A549 (cell line): ENCODE results near the gene KPTN. TPM values are rescaled to one million over a fixed set of nuclear protein-coding genes. Genes with fewer than 3 reads are reported as not detected.

Experiments used
- ATAC-seq, 2 experiments: fragments of 200-7000 bp in 1 of 2; fragments of >200 bp in 1 of 2; cut with Nextera tagmentation in 1 of 2; cut with Tn5 transposase in 1 of 2; 3 replicates each; pipeline versions ENCODE4 v1.8.0 to v1.9.1; 2018 to 2020; ENCODE audit warnings: mild to moderate bottlenecking in 1 of 2, moderate library complexity in 1 of 2
- CTCF ChIA-PET: fragments of 300-600 bp; sonication (Branson Sonifier 250); formaldehyde crosslinking; extraction: SDS; loops from one replicate; lab custom pipeline; 2021; ENCODE audit warnings: antibody characterized with exemption, inconsistent platforms; lab: Yijun Ruan, JAX
- POLR2A ChIA-PET: fragments of 350-600 bp; formaldehyde crosslinking; extraction: SDS; loops from one replicate; lab custom pipeline; 2021; ENCODE audit warnings: antibody characterized with exemption, inconsistent platforms; lab: Yijun Ruan, JAX
- DNase-seq, 2 experiments: peaks; one replicate each; pipeline versions ENCODE4 v3.0.0 to v3.0.0-alpha.2; 2011 to 2016; ENCODE audit warnings: low read depth in 1 of 2, low spot score in 1 of 2
- FAIRE-seq: peaks from 2 replicates; lab custom pipeline; 2011; peaks lifted over from hg19 to GRCh38; lab: Jason Lieb, UNC
- H3K27ac ChIP-seq, 2 experiments: fragments of >200 bp; sonication (Bioruptor Twin); formaldehyde crosslinking; 3 replicates each; pipeline ENCODE4 v1.5.1; 2016 to 2017
- H3K4me1 ChIP-seq: fragments of >200 bp; sonication (Bioruptor Twin); formaldehyde crosslinking; 3 replicates; pipeline ENCODE4 v1.6.1; 2016
- H3K4me2 ChIP-seq: fragments of >200 bp; sonication (Bioruptor Twin); formaldehyde crosslinking; 3 replicates; pipeline ENCODE4 v1.6.1; 2016
- H3K4me3 ChIP-seq: fragments of >200 bp; sonication (Bioruptor Twin); formaldehyde crosslinking; 3 replicates; pipeline ENCODE4 v1.5.1; 2016
- H3K9me3 ChIP-seq: fragments of >200 bp; sonication (Bioruptor Twin); formaldehyde crosslinking; 3 replicates; pipeline ENCODE4 v1.6.1; 2016
- BCL3 ChIP-seq: fragments of >200 bp; sonication (Bioruptor Twin); formaldehyde crosslinking; IDR thresholded peaks from 3 replicates; pipeline ENCODE4 v1.6.1; 2016
- E2F6 ChIP-seq: IDR thresholded peaks from 2 replicates; pipeline ENCODE4 v1.6.1; 2012; ENCODE audit warnings: low read depth, borderline replicate concordance
- EHMT2 ChIP-seq: fragments of 200-600 bp; sonication (generic); IDR thresholded peaks from 2 replicates; pipeline ENCODE4 v1.6.1; 2016; ENCODE audit warnings: antibody characterized with exemption, low read depth, mild to moderate bottlenecking, moderate library complexity
- EP300 ChIP-seq, 2 experiments: fragments of >200 bp; sonication (Bioruptor Twin); formaldehyde crosslinking; IDR thresholded peaks; 2 replicates in 1 of 2; 3 replicates in 1 of 2; pipeline ENCODE4 v1.6.1; 2016 to 2017
- FOSB ChIP-seq: fragments of 250-450 bp; sonication (Bioruptor Pico); IDR thresholded peaks from 2 replicates; pipeline ENCODE4 v1.5.0; 2020; ENCODE audit warnings: mild to moderate bottlenecking, moderate library complexity
- FOXS1 ChIP-seq: fragments of 250-450 bp; sonication (Bioruptor Pico); IDR thresholded peaks from 2 replicates; pipeline ENCODE4 v1.5.0; 2020; ENCODE audit warnings: mild to moderate bottlenecking, moderate library complexity
- HOXB13 ChIP-seq: fragments of 250-450 bp; sonication (Bioruptor Pico); IDR thresholded peaks from 2 replicates; pipeline ENCODE4 v1.5.0; 2020; ENCODE audit warnings: low read depth, mild to moderate bottlenecking, moderate library complexity
- HOXB5 ChIP-seq: fragments of 250-450 bp; sonication (Bioruptor Pico); IDR thresholded peaks from 2 replicates; pipeline ENCODE4 v1.5.0; 2020; ENCODE audit warnings: mild to moderate bottlenecking, moderate library complexity
- KDM1A ChIP-seq: fragments of 200-600 bp; sonication (generic); IDR thresholded peaks from 2 replicates; pipeline ENCODE4 v1.6.1; 2016; ENCODE audit warnings: low read depth, mild to moderate bottlenecking
- MAFK ChIP-seq: fragments of 450-650 bp; IDR thresholded peaks from 2 replicates; pipeline ENCODE4 v1.6.1; 2014; ENCODE audit not compliant: partially characterized antibody
- MAX ChIP-seq: IDR thresholded peaks from 2 replicates; pipeline ENCODE4 v1.6.1; 2012
- MYC ChIP-seq: IDR thresholded peaks from 2 replicates; pipeline ENCODE4 v1.6.1; 2012; ENCODE audit warnings: mild to moderate bottlenecking, inconsistent platforms, low read length, improper control_type of control experiment, borderline replicate concordance
- NFE2L2 ChIP-seq: fragments of 150-350 bp; conservative IDR thresholded peaks from 2 replicates; pipeline ENCODE4 v1.6.1; 2014; ENCODE audit warnings: low read length
- NPAS2 ChIP-seq: fragments of 250-450 bp; sonication (Bioruptor Pico); IDR thresholded peaks from 2 replicates; pipeline ENCODE4 v1.8.0; 2022; ENCODE audit warnings: mild to moderate bottlenecking, moderate library complexity, borderline replicate concordance
- PBX3 ChIP-seq: IDR thresholded peaks from 2 replicates; pipeline ENCODE4 v1.6.1; 2012
- POLR2A ChIP-seq: IDR thresholded peaks from 2 replicates; pipeline ENCODE4 v1.6.1; 2012; ENCODE audit warnings: mild to moderate bottlenecking, low read length
- POLR2AphosphoS2 ChIP-seq: conservative IDR thresholded peaks from 2 replicates; pipeline ENCODE4 v1.6.1; 2012; ENCODE audit warnings: low read length, improper control_type of control experiment, inconsistent platforms
- RFX5 ChIP-seq: fragments of 450-650 bp; IDR thresholded peaks from 2 replicates; pipeline ENCODE4 v1.7.1; 2014; ENCODE audit warnings: antibody characterized with exemption, mild to moderate bottlenecking, moderate library complexity
- TP53 ChIP-seq: fragments of 250-450 bp; sonication (Bioruptor Pico); IDR thresholded peaks from 2 replicates; pipeline ENCODE4 v1.5.0; 2021; ENCODE audit warnings: mild to moderate bottlenecking, moderate library complexity
- ZC3H11A ChIP-seq: fragments of 450-650 bp; IDR thresholded peaks from 2 replicates; pipeline ENCODE4 v1.6.1; 2014; ENCODE audit warnings: antibody characterized with exemption, mild to moderate bottlenecking
- ZNF302 ChIP-seq: fragments of 250-450 bp; sonication (Bioruptor Pico); IDR thresholded peaks from 2 replicates; pipeline ENCODE4 v1.9.0; 2021; ENCODE audit warnings: inconsistent platforms, mild to moderate bottlenecking, moderate library complexity
- WGBS: methylation state at CpG from one replicate; pipeline ENCODE4 v1.1.6; 2017; ENCODE audit errors: missing lambda C conversion rate; 5-methylcytosine and 5-hydroxymethylcytosine counted together
- polyA plus RNA-seq, 4 experiments: library from polyadenylated mRNA; depleted of rRNA in 3 of 4; stranded (reverse); fragments of >200 nt; fragmentation: RNase III in 1 of 4; extraction: RNeasy Plus Mini Kit Qiagen cat#74134 plus additional on column Dnase treatment in 1 of 4; gene quantifications; 2 replicates in 3 of 4; 3 replicates in 1 of 4; pipeline ENCODE4 v1.2.3, GENCODE V29; 2011 to 2017

KPTN gene
- polyA plus RNA-seq, 2 of the 4 experiments (the other 2 are of a cell fraction) = 10.6 to 20.6 TPM

GRCh38 chr19:47512183-47512947 is 28.3 kb upstream of the KPTN start:
- DNase-seq = peak in 1 of 2 experiments; percentile 34
- FAIRE-seq = no peak
- Histone ChIP-seq H3K4me2 (peak overlapping the region; percentile 97), H3K4me3 (peak overlapping the region; percentile 12; the same call in 1 of the 3 replicates), H3K9me3 (no peaks in the 10 kb centered on the region), H3K4me1 (peaks cover 28% of the 10 kb centered on the region)
- WGBS = 54% methylated on average over 11 of the region's 11 CpGs
- ChIA-PET POLR2A (no interaction called here), CTCF (interaction anchor here (0.9 to 6.8 kb wide), 11 partner anchors 9 to 195 kb away, joined by 3 to 78 read pairs (median 4); partner anchors contain the start of gene KPTN)
- no peak for TF ChIP-seq POLR2A
- no peak for TF ChIP-seq EP300 (IDR thresholded peaks at IDR 0.05)
- TF ChIP-seq, all 56 proteins: peak for 0
- H3K27ac ChIP-seq = peak overlapping the region; percentile 26 to 59; a peak in 4 of 6 replicates
- no peak for ATAC-seq

- WGBS = 81% methylated on average over 7 of the region's 7 CpGs
- no peak for FAIRE-seq
- ChIA-PET POLR2A (interaction anchor here (1.0 kb wide), 1 partner anchor 28 kb away, joined by 3 read pairs; the partner anchor contains the start of gene KPTN), CTCF (interaction anchor here (0.9 to 6.8 kb wide), 10 partner anchors 11 to 195 kb away, joined by 3 to 78 read pairs (median 8); partner anchors contain the start of genes DHX34 and KPTN)
- Histone ChIP-seq H3K4me3 (no peak overlapping the region), H3K4me1 (peaks cover 28% of the 10 kb centered on the region), H3K27ac (no peak overlapping the region), H3K9me3 (no peaks in the 10 kb centered on the region), H3K4me2 (no peak overlapping the region)
- no peak for ATAC-seq
- no peak for DNase-seq
- TF ChIP-seq NFE2L2 = no peak
- no peak for TF ChIP-seq NPAS2 (CRISPR knock-in tag)
- TF ChIP-seq HOXB13 = no peak
- TF ChIP-seq PBX3 = no peak
- no peak for TF ChIP-seq EHMT2
- TF ChIP-seq MYC = no peak
- no peak for TF ChIP-seq ZC3H11A
- TF ChIP-seq FOSB (CRISPR knock-in tag) = no peak
- TF ChIP-seq ZNF302 (CRISPR knock-in tag) = no peak
- TF ChIP-seq EP300 (IDR thresholded peaks at IDR 0.05) = no peak
- TF ChIP-seq POLR2AphosphoS2 = no peak
- TF ChIP-seq BCL3 = no peak
- TF ChIP-seq HOXB5 (CRISPR knock-in tag) = no peak
- TF ChIP-seq TP53 (CRISPR knock-in tag) = no peak
- TF ChIP-seq RFX5 = no peak
- no peak for TF ChIP-seq MAX
- TF ChIP-seq KDM1A = no peak
- no peak for TF ChIP-seq MAFK
- no peak for TF ChIP-seq FOXS1 (CRISPR knock-in tag)
- no peak for TF ChIP-seq E2F6
Observed at GRCh38 chr19:47511681-47512080, 27.7 kb upstream of the KPTN start.
